ENCODE results near the gene CDH6. TPM values are rescaled to one million over a fixed set of nuclear protein-coding genes. Genes with fewer than 3 reads are reported as not detected.
A peak's percentile ranks its signal among the peaks of the same experiment; 100 is the strongest.

Gene CDH6
- total RNA-seq, 1 experiment from 2014 or later, result 5.3 TPM

DNA sequence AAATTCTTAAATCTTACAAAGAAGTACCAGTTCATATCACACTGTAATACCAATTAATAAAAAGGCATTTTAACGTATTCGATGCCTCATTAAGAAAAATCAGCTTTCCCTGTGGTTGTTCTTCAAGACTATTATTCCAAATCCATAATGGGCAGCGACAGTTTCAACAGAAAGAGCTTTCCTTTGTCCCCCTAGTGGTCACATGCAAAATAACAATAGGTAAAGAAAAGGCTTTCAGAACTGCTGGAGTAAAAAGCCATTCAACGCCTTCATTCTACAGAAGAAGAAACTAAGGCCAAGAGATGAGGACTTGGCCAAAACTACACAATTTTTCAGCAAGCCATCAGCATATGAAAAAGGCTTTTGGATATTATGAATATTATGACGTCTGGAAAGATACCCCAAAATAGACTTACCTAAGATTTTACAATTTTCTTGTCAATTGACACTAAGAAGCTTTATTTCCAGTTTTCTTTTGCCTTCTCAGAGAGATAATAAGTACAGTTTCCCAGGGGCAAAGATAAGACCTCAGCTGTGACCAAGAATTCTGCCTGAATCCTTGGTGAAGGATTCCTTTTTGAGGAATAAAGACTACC is 6.7 kb upstream of the CDH6 start:
- no peaks in the 10 kb centered on the region for H3K27me3 ChIP-seq (ENCODE audit: control insufficient read depth, insufficient read depth, low read length)
- no peaks in the 10 kb centered on the region for H3K36me3 ChIP-seq (replicated peaks; ENCODE audit: control insufficient read depth, insufficient read depth, low read length)
- no peak overlapping the region for H3K4me3 ChIP-seq (ENCODE audit: insufficient read depth, low read depth, low read length)
- peak; percentile 39 for DNase-seq

- no peaks in the 10 kb centered on the region for H3K36me3 ChIP-seq (replicated peaks; ENCODE audit: control insufficient read depth, insufficient read depth, low read length)
- DNase-seq, result no peak
- H3K27me3 ChIP-seq (ENCODE audit: control insufficient read depth, insufficient read depth, low read length), result peaks cover 5% of the 10 kb centered on the region; the same call in 1 of the 2 replicates
- H3K4me3 ChIP-seq (ENCODE audit: insufficient read depth, low read depth, low read length), result no peak overlapping the region
Measured at GRCh38 chr5:31187591-31187990, 5.9 kb upstream of the CDH6 start.

- no peak overlapping the region for H3K4me3 ChIP-seq (ENCODE audit: insufficient read depth, low read depth, low read length)
- H3K27me3 ChIP-seq (ENCODE audit: control insufficient read depth, insufficient read depth, low read length), result peaks cover 34% of the 10 kb centered on the region
- no peak for DNase-seq
- H3K36me3 ChIP-seq (replicated peaks; ENCODE audit: control insufficient read depth, insufficient read depth, low read length), result no peaks in the 10 kb centered on the region
Measured at GRCh38 chr5:31192442-31192841, 1.0 kb upstream of the CDH6 start.

DNA sequence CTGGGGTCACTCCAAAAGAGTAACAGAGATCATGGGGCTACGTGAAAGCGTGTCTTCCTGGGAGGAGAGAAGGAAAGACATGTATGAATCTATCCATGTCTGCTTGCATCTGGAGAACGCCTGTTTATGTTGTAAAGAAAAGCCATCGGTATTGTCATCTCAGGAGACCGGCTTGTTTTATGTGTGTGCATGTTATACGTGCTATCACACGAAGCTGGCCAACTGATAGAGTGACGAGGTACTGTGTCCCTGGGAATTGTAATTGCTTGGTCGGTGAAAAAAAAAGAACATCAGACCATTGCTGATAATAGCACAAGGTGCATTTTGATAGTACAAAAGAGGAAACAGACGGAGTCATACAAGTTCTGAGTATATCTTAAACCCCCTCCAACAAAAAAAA is 370 bp upstream of the CDH6 start:
- no peak for DNase-seq

GRCh38 chr5:31194468-31194813 is 955 bp downstream of the CDH6 start:
- Histone ChIP-seq H3K27me3 (ENCODE audit: control insufficient read depth, insufficient read depth, low read length) (peaks cover 34% of the 10 kb centered on the region), H3K36me3 (replicated peaks; ENCODE audit: control insufficient read depth, insufficient read depth, low read length) (no peaks in the 10 kb centered on the region), H3K4me3 (ENCODE audit: insufficient read depth, low read depth, low read length) (peak overlapping the region; percentile 50)
- no peak for DNase-seq

More for the DNA sequence above, 370 bp upstream of the CDH6 start:
- no peak overlapping the region for H3K4me3 ChIP-seq (ENCODE audit: insufficient read depth, low read depth, low read length)
- peaks cover 34% of the 10 kb centered on the region for H3K27me3 ChIP-seq (ENCODE audit: control insufficient read depth, insufficient read depth, low read length)
- no peaks in the 10 kb centered on the region for H3K36me3 ChIP-seq (replicated peaks; ENCODE audit: control insufficient read depth, insufficient read depth, low read length)

GRCh38 chr5:31194892-31195555 is 1.5 kb downstream of the CDH6 start:
- Histone ChIP-seq H3K27me3 (ENCODE audit: control insufficient read depth, insufficient read depth, low read length) (peaks cover 34% of the 10 kb centered on the region), H3K36me3 (replicated peaks; ENCODE audit: control insufficient read depth, insufficient read depth, low read length) (no peaks in the 10 kb centered on the region), H3K4me3 (ENCODE audit: insufficient read depth, low read depth, low read length) (peak overlapping the region; percentile 50)
- no peak for DNase-seq

GRCh38 chr5:31196309-31196708 is 2.8 kb downstream of the CDH6 start:
- H3K27me3 ChIP-seq (ENCODE audit: control insufficient read depth, insufficient read depth, low read length), result peaks cover 34% of the 10 kb centered on the region
- peak; percentile 49 for DNase-seq
- H3K4me3 ChIP-seq (ENCODE audit: insufficient read depth, low read depth, low read length), result no peak overlapping the region
- no peaks in the 10 kb centered on the region for H3K36me3 ChIP-seq (replicated peaks; ENCODE audit: control insufficient read depth, insufficient read depth, low read length)

DNA sequence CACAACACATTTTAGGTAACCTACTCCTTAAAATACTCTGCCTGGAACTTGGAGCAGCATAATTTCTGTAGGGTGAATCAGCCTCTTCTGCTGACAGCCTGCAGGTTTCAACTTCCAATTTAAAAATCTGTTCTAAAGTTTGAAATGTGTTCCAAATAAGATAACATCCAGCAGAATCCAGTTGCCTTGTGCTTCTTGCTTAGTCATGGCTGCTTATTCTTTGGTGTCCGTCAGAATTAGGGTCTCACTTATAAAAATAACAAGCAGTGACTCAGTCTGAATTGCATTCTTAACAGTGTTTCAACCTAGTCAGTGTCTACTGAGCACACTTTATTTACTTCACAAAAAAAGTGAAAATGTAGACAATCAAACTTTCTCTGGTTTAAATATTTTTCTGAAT is 3.7 kb downstream of the CDH6 start:
- no peak overlapping the region for H3K4me3 ChIP-seq (ENCODE audit: insufficient read depth, low read depth, low read length)
- peaks cover 32% of the 10 kb centered on the region for H3K27me3 ChIP-seq (ENCODE audit: control insufficient read depth, insufficient read depth, low read length)
- no peak for DNase-seq
- H3K36me3 ChIP-seq (replicated peaks; ENCODE audit: control insufficient read depth, insufficient read depth, low read length), result no peaks in the 10 kb centered on the region

DNA sequence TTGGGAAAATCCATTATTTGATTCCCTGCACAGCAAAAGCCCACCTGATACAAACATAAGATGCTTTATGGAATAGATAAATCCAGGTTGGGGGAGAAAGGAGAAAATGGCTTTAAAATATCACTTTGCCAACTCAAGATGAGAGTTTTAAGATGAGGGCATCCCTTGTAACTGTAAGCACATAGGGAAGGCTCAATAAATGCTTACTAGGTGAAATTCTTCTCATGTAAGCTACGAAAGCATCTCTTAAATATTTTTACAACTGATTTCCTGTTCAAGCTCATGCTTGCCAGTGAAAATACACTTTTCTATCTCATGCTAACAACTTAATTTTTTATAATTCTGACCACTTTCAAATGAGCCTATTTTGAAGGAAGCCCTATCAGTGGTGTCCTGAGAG is 11.5 kb downstream of the CDH6 start:
- no peak for DNase-seq
- H3K27me3 ChIP-seq (ENCODE audit: control insufficient read depth, insufficient read depth, low read length), result no peaks in the 10 kb centered on the region
- H3K4me3 ChIP-seq (ENCODE audit: insufficient read depth, low read depth, low read length), result no peak overlapping the region
- no peaks in the 10 kb centered on the region for H3K36me3 ChIP-seq (replicated peaks; ENCODE audit: control insufficient read depth, insufficient read depth, low read length)

DNA sequence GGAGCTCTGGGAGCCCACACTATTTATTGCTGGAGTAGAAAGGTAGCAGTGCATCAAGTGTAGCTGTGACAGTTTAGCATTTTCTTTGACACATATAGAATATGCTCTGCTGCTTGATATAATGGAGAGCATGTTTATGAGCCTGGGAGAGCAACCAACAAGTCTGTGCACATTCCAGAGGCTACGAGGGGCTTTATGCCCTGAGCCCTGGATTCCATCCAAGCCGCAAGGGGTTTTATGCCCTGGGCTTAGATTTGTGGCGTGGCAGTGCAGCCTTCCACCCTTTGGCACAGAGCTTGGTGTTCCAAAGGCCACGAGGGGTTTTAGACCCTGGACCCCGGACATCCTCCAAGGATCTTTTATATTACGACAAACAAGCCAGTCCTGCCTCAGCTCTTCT is 14.6 kb downstream of the CDH6 start:
- Histone ChIP-seq H3K4me3 (ENCODE audit: insufficient read depth, low read depth, low read length) (no peak overlapping the region), H3K27me3 (ENCODE audit: control insufficient read depth, insufficient read depth, low read length) (no peaks in the 10 kb centered on the region), H3K36me3 (replicated peaks; ENCODE audit: control insufficient read depth, insufficient read depth, low read length) (no peaks in the 10 kb centered on the region)
- no peak for DNase-seq

DNA sequence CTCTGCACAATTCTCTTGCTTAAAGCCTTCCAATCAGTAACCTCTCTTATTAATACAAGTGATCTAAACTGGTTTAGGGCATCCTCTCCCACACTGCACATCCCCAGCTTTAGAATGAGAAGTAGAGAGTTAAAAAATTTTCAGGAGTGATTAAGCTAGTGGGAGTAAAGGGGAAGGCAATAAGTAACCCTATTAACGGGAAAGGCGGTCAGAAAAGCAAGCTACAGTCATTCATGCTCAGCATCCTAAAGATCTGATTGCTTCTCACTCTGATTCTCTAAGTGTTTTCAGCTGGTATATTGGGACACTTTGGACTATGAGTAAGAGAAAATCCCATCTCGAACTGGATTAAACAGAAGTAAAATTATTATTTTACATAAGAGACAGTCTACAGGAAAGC is 15.8 kb downstream of the CDH6 start:
- Histone ChIP-seq H3K27me3 (ENCODE audit: control insufficient read depth, insufficient read depth, low read length) (no peaks in the 10 kb centered on the region), H3K36me3 (replicated peaks; ENCODE audit: control insufficient read depth, insufficient read depth, low read length) (no peaks in the 10 kb centered on the region), H3K4me3 (ENCODE audit: insufficient read depth, low read depth, low read length) (no peak overlapping the region)
- no peak for DNase-seq

GRCh38 chr5:31211098-31211497 is 17.6 kb downstream of the CDH6 start:
- no peak for DNase-seq
- H3K4me3 ChIP-seq (ENCODE audit: insufficient read depth, low read depth, low read length), result no peak overlapping the region
- no peaks in the 10 kb centered on the region for H3K27me3 ChIP-seq (ENCODE audit: control insufficient read depth, insufficient read depth, low read length)
- H3K36me3 ChIP-seq (replicated peaks; ENCODE audit: control insufficient read depth, insufficient read depth, low read length), result no peaks in the 10 kb centered on the region

DNA sequence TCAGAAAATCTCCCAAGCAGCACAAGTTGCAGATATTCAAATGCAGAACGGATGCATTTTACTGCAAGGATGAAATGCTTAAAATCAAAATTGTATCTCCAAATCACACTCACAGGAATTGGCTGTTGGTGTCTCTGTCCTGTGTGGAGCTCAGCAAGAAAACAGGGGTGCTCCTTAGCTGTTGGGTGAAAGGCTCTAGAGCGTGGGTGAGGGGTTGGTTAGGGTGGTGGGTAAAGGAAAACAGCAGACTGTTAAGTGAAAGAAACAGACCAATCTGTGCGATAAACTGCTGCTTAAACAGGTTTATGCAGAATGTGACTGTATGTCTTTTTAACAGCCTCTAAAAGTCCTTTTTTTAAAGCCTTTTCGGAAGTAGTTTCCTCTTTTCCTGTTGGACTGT is 19.8 kb downstream of the CDH6 start:
- no peaks in the 10 kb centered on the region for H3K36me3 ChIP-seq (replicated peaks; ENCODE audit: control insufficient read depth, insufficient read depth, low read length)
- no peak for DNase-seq
- no peak overlapping the region for H3K4me3 ChIP-seq (ENCODE audit: insufficient read depth, low read depth, low read length)
- no peaks in the 10 kb centered on the region for H3K27me3 ChIP-seq (ENCODE audit: control insufficient read depth, insufficient read depth, low read length)

DNA sequence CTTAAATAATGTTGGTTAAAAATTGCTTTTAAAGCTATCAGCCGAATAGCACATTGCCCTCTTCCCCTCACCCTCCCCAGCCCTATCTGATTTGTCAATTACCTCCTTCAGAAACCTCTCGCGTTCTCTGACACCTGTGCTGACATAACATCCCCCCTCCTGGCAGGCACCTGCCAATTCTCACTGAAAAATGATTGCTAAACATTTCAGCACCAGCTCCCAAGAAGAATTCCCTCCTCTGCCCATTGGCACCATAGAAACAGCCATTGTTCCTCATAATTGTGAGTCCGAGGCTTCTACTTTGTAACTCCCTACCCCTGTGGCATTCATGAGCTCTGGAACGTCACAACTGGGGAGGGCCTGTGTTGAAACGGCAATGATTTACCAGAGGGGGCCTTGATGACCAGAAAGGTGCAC is 20.2 kb downstream of the CDH6 start:
- Histone ChIP-seq H3K4me3 (ENCODE audit: insufficient read depth, low read depth, low read length) (no peak overlapping the region), H3K27me3 (ENCODE audit: control insufficient read depth, insufficient read depth, low read length) (no peaks in the 10 kb centered on the region), H3K36me3 (replicated peaks; ENCODE audit: control insufficient read depth, insufficient read depth, low read length) (no peaks in the 10 kb centered on the region)
- DNase-seq, result no peak

DNA sequence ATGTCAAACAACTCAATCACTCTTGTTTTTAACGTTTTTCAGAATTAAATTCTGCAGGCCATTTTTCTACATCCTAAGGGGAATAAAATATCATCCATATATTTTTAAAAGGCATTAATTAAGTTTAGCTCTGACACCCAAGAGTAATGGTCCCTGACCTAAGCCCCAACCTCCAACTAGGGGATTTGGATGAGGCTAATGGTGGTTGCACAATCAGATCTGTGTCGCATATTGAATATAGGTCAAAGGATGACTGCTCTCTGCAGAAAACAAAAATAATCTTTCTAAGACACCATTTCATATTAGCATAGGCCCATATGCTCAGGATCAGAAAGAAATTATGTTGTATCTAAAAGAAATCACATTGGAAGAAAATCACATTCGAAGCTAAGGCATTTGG is 20.7 kb downstream of the CDH6 start:
- H3K27me3 ChIP-seq (ENCODE audit: control insufficient read depth, insufficient read depth, low read length), result no peaks in the 10 kb centered on the region
- H3K4me3 ChIP-seq (ENCODE audit: insufficient read depth, low read depth, low read length), result no peak overlapping the region
- no peak for DNase-seq
- H3K36me3 ChIP-seq (replicated peaks; ENCODE audit: control insufficient read depth, insufficient read depth, low read length), result no peaks in the 10 kb centered on the region

DNA sequence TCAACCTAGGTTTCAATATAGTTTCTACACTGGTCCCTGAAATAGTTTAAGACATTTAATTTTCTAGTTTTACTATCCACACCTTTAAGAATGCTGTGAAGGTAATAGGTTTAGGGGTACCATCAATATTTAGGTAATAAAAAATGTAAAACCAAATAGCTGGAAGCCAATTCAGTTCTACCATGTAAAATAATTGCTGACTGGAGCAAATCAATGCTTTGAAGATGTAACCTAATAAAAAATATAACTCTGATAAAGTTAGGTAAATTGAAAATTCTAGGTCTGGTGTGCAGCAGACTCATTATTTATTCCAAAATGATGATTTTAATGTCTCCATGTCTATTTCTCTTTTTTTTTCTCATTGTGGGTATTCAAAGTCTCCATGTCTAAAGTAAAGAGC is 21.8 kb downstream of the CDH6 start:
- no peaks in the 10 kb centered on the region for H3K27me3 ChIP-seq (ENCODE audit: control insufficient read depth, insufficient read depth, low read length)
- no peak for DNase-seq
- H3K36me3 ChIP-seq (replicated peaks; ENCODE audit: control insufficient read depth, insufficient read depth, low read length), result no peaks in the 10 kb centered on the region
- H3K4me3 ChIP-seq (ENCODE audit: insufficient read depth, low read depth, low read length), result no peak overlapping the region
